Measurements from ENCODE around the gene PTPRR. TPM values are rescaled to one million over a fixed set of nuclear protein-coding genes. Genes with fewer than 3 reads are reported as not detected.

The PTPRR gene
- total RNA-seq, 1 donor from 2014 or later: 0.46 TPM

DNA sequence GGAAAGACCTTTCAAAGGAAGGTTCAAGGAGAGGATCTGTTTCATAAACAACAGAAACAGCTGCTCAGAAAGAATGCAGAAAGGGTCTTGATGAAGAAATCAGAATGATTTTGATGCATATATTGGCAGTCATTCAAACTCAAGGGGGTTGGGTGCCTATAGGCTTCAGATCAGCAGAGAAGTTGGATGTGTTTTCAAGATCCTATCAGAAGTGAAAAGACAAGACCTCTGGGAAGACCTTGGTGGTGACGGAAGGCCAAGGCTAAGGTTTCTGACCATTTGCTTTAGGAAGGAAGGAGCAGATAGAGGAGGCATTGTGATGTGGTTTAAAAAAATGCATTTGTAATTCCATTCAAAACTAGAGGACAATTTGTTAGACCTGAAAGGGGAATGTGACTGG lies 268.1 kb downstream of the PTPRR start:
- H3K4me3 ChIP-seq (ENCODE audit: low read depth, low read length): no peak overlapping the region
- DNase-seq (ENCODE audit: low read depth): no peak
- TF ChIP-seq, protein P1, sequence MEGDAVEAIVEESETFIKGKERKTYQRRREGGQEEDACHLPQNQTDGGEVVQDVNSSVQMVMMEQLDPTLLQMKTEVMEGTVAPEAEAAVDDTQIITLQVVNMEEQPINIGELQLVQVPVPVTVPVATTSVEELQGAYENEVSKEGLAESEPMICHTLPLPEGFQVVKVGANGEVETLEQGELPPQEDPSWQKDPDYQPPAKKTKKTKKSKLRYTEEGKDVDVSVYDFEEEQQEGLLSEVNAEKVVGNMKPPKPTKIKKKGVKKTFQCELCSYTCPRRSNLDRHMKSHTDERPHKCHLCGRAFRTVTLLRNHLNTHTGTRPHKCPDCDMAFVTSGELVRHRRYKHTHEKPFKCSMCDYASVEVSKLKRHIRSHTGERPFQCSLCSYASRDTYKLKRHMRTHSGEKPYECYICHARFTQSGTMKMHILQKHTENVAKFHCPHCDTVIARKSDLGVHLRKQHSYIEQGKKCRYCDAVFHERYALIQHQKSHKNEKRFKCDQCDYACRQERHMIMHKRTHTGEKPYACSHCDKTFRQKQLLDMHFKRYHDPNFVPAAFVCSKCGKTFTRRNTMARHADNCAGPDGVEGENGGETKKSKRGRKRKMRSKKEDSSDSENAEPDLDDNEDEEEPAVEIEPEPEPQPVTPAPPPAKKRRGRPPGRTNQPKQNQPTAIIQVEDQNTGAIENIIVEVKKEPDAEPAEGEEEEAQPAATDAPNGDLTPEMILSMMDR (conservative IDR thresholded peaks at IDR 0.05; ENCODE audit: low read depth, low read length): no peak

DNA sequence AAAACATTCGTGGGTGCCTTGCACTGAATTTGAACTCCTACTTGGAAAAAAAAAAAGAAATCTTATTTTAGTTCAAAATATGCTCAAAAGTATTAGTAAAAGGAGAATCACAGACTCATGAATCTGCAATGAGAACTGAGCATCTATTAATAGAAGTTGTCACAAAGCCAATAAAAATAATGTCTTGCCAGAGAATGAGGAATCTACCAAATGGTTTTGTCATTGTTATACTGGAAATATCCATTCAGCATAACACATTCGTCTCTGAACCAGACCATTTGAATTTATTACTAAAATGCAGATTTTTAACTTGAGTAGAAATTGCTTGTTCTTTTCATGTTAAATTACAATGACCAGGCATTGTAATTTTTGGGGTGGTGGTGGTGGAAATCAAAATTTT lies 271.7 kb downstream of the PTPRR start:
- no peak for DNase-seq (ENCODE audit: low read depth)
- no peak overlapping the region for H3K4me3 ChIP-seq (ENCODE audit: low read depth, low read length)
- TF ChIP-seq, protein P1 (conservative IDR thresholded peaks at IDR 0.05; ENCODE audit: low read depth, low read length): no peak

DNA sequence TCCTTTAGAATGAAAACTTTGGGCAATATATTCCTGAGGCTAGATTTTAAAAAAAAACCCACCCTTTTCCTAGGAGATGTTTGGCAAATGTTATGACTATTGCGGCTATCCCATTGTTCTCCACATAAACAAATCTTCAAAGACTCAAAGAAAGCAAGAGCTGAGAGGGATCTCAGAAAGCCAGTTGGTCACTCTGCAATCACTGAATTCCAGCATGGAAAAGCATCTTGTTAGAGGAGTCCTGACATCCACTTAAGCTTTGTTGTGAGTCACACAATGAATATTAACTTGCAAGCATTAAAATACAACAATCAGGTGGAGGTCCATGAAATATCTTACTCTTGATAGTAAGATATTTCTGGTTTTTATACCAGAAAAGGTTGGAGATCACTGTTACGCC lies 272.3 kb downstream of the PTPRR start:
- H3K4me3 ChIP-seq (ENCODE audit: low read depth, low read length): no peak overlapping the region
- no peak for DNase-seq (ENCODE audit: low read depth)
- TF ChIP-seq, protein P1 (conservative IDR thresholded peaks at IDR 0.05; ENCODE audit: low read depth, low read length): no peak

DNA sequence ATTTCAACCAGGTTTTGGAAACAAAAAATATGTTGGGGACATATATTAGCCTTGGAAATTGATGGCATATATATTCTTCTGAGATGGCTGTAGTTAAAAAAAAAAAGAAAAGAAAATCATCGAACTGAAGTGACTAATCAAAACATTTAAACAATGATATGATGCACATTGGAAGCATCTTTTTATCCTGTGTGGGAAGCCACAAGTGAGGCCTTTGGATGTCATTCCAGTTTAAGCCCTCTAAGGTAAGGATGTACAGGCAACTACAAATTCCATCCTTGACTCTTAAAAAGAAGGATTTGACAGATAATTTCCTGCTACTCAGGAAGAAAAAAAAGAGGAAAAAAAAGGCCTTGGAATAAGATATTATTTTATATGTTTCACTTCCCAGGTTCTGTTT lies 273.7 kb downstream of the PTPRR start:
- TF ChIP-seq, protein P1 (conservative IDR thresholded peaks at IDR 0.05; ENCODE audit: low read depth, low read length): no peak
- no peak for DNase-seq (ENCODE audit: low read depth)
- H3K4me3 ChIP-seq (ENCODE audit: low read depth, low read length): no peak overlapping the region

DNA sequence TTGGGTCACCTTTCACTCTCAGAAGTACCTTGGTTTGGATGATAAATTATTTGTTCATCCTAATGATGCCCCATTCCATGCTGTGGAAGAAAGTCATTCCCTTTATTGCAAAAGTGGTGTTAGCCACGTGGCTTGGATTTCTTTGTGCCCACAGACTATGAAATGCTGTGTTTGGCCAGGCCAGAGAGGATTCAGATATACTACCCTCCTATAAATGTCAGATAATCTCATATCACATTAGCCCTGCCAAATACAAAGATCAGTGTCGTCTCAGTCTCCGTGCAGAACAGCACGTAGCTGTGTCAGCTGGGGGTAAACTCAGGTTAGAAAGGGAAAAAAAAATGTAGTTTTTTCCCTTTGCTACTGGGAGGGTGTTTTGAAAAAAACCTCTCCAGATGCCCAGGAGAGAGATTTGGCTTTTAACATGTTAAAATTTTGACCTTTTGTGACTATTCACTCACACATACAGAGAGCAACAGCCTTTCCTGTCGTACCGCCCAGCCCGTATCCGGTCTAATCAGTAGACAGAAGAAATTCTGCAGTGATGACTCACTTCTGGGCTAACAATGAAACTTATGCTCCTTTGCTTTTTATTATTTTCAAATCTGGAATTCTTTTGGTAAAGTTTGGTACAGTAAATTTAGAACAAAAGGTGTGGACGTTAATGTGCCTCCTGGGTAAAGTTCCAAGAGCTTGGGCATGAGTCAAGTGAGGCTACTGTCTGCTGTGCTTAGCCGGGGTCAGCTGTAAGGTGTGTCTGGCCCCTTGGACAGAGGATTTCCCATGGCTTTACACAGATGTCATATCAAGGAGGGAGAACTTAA lies 274.8 kb downstream of the PTPRR start:
- DNase-seq (ENCODE audit: low read depth): peak; percentile 68
- no peak overlapping the region for H3K4me3 ChIP-seq (ENCODE audit: low read depth, low read length)

DNA sequence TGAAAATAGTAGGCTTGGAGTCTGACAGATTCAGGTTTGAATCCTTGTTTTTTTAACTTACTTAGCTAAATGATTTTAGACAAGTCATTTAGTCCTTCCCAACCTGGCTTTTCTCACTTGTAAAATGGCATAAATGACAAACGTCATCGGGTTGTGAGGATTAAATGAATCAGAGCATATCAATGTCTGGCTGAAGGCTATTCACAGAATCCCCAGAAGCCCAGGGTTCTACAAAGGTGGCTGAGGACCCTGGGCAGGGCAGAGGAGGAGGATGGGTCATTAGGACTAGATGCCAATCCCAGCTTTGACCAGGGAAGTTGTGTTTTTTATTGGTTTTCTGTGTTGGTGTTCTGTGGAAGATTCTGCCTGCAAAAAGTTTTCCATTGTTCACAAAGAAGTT lies 275.7 kb downstream of the PTPRR start:
- no peak overlapping the region for H3K4me3 ChIP-seq (ENCODE audit: low read depth, low read length)
- TF ChIP-seq, protein P1 (conservative IDR thresholded peaks at IDR 0.05; ENCODE audit: low read depth, low read length): no peak
- no peak for DNase-seq (ENCODE audit: low read depth)

More for the DNA sequence above, 274.8 kb downstream of the PTPRR start:
- TF ChIP-seq, protein P1 (conservative IDR thresholded peaks at IDR 0.05; ENCODE audit: low read depth, low read length): no peak

DNA sequence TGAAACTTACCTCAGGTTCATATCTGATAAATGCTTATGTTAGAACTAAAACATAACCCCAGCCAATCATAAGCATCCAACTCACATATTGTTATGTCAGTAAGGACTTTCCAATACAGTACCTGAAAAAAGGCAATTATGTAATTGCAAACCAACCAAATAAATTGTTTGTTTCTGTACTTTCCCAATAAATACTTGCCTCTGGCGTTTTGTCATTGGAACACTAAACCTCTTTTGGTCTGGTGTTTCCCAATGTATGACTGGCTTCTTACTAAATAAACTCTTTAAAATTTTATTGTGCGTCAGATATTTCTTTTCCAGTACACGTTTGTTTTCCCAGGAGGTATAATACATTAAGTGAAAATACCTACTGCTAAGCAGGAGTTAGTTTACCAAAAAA lies 276.6 kb downstream of the PTPRR start:
- DNase-seq (ENCODE audit: low read depth): no peak
- H3K4me3 ChIP-seq (ENCODE audit: low read depth, low read length): no peak overlapping the region
- TF ChIP-seq, protein P1 (conservative IDR thresholded peaks at IDR 0.05; ENCODE audit: low read depth, low read length): no peak
